ENCODE data around the gene TMEM50B.

DNA sequence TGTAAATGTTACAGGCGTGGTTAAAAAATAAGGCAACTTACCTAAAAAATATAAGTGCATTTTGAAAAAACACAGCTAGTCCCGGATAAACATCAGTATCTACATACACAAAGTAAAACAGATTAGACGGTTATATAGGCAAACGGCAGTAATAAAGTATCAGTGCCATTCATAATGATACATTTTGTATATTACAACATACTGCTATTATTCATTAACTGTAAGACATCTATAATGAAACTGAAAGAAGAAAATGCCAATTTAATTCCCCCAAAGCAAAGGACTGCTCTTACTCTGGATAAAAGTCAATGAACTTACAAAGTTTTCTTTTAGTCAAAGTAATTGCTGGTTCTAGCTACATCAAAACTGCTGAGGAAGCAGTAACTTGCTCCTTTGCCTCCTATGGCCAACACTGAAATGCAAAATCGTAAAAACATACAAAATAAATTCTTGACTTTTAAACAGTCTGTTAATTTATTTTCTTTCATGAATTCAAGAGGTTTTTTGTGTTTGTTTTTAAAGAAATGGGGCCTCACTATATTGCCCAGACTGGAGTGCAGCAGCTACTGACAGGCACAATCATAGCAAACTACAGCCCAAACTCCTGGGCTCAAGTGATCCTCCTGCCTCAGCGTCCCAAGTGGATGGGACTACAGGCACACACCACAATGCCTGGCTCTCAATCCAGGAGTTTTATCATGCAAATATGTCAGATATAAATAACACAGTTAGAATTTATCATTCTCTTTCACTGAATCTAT is 23.9 kb downstream of the TMEM50B start:
- TF ChIP-seq EZH2 (IDR thresholded peaks at IDR 0.05; ENCODE audit: insufficient read depth, low read length) = no peak
- TF ChIP-seq, protein P1, sequence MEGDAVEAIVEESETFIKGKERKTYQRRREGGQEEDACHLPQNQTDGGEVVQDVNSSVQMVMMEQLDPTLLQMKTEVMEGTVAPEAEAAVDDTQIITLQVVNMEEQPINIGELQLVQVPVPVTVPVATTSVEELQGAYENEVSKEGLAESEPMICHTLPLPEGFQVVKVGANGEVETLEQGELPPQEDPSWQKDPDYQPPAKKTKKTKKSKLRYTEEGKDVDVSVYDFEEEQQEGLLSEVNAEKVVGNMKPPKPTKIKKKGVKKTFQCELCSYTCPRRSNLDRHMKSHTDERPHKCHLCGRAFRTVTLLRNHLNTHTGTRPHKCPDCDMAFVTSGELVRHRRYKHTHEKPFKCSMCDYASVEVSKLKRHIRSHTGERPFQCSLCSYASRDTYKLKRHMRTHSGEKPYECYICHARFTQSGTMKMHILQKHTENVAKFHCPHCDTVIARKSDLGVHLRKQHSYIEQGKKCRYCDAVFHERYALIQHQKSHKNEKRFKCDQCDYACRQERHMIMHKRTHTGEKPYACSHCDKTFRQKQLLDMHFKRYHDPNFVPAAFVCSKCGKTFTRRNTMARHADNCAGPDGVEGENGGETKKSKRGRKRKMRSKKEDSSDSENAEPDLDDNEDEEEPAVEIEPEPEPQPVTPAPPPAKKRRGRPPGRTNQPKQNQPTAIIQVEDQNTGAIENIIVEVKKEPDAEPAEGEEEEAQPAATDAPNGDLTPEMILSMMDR (IDR thresholded peaks at IDR 0.05; ENCODE audit: insufficient read depth, low read depth, low read length) = no peak
